HG03521 (cell line): Measurements from ENCODE around the gene TSHZ2.
"Not testable (repeated sequence)": the region's sequence is repeated elsewhere in the genome, so short reads cannot be mapped to it uniquely, and the experiment has no call there.

Source experiments
- ATAC-seq: cut with Tn5 transposase; IDR thresholded peaks from one replicate; pipeline ENCODE4 v1.9.1; 2021; ENCODE audit warnings: mild to moderate bottlenecking, moderate library complexity; ENCODE audit not compliant: unreplicated experiment

TSHZ2 gene

DNA sequence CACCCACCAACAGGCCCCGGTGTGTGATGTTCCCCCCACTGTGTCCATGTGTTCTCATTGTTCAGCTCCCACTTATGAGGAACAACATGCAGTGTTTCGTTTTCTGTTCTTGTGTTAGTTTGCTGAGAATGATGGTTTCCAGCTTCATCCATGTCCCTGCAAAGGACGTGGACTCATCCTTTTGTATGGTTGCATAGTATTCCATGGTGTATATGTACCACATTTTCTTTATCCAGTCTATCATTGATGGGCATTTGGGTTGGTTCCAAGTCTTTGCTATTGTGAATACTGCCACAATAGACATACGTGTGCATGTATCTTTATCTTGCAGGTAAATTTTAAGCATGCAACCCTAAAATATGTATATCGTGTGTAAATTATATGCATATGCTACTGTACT, 52.5 kb downstream of the TSHZ2 start:
- not testable (repeated sequence) for ATAC-seq

DNA sequence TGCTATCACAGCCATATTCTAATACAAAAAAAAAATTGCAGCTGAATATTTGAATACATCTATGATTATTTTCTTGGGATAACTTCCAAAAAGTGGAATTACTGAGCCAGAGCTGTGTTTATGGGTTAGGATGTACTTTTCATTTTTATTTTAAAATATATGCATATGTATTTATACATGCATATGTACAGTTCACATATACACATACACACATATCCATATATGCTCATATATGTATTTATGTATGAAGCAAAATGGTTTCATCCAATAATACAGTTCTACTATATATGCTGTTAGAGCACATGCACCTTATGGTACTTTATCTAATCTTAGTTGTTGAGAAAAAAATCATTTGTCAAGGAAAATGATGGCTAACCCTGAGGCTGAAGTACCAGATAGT, 54.9 kb downstream of the TSHZ2 start:
- ATAC-seq: no peak

DNA sequence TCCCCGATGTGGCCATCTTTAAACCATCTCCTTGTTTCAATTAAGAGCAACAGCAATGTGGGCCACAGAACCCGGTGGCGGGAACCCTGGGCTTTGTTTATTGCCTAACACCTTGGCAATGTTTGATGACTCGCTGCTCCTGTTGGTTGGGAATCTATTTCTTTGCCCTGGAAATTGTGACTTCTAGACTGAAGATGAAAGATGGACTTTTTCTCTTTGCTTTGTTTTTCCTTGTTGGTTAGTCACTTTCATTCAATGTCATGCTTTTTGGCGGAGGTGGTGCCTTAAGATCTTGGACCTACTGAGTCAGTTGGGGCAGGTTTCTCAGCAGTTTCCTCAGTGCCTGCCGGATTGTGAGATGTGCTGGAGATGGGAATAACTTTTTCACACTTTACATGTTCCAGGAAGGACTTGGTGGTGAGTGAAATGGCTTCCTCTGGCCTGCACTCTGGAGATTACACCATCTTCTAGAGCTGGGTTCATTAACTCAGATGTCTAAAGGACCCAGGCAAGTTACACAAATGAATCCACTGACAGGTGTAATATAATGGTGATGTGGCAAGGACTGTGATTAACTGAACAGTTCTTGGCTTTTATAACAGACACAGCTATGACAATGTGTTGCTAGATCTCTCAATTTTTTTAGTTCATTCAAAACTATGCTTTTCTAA, 56.3 kb downstream of the TSHZ2 start:
- no peak for ATAC-seq

DNA sequence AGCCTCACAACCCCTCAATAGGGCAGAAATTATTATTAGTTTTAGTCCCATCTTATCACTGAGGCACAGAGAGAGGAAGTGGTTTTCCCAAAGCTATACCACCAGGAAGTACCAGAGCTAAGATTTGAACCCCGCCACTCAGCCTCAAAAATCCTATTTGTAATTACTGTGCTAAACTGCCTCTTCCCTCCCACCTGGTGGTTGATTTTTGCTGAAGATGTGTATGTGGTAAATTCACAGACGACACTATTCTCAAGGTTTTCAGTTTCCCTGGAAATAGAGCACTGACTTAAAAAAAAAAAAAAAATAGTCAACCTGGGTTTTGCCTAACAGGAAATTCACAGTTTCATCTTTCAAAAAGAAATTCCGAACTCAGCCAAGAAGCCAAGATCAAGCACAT, 57.9 kb downstream of the TSHZ2 start:
- no peak for ATAC-seq

DNA sequence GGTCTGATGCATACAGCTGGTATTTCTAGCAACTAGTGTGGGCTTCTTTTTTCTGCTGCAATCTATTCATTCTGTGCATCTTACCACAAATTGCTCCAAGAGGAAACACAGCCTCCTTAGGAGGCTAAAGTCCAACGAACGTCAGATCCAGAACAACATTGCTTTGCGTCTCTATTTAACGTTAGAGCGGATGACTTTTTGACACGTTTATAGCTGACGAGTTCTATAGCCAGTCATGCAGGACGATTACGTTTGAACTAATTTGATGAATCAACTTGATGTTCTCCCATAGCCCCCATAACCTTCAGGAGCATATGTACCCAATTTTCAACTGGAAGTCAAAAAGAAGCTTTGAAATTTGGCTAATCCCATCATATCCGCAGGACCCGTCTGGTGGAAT, 59.9 kb downstream of the TSHZ2 start:
- ATAC-seq: no peak

DNA sequence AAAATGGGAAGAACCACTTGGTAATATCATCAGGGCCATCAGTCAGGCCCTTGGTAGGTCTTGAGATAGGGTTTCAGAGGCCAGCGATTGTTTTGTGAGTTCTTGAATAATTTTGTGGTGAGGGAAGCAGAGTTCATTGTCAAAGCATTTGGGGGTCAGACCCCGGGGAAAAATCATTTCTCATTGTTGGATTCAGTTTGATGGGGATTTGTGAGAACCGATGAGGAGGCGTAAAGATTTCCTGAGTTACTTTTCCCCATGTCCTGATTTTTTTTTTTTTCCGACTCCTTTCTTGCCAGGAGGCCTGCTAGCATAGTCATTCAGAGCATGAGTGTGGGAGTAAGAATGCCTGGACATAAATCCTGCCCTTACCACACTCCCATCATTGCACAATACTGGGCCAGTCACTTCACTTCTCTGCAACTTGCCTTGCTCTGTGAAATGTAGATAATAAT, 60.3 kb downstream of the TSHZ2 start:
- no peak for ATAC-seq

DNA sequence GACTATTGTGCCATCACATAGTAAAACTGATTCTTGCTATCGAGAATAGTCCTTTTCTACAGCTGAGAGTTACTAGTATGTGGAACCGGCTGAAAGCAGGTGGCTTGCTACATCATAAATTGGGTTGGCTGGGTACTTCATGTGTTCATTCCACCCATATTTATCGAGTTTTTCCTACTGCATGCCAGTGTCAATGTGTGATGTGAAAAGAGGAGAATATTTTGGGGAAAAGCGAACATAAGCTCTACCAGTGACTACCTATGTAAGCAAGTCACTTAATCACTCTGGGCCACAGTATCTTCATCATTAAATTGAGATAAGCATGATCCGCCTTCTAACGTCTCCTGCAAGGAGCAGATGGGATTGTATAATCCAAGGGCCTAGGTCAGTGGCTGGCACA, 61.0 kb downstream of the TSHZ2 start:
- ATAC-seq: no peak

DNA sequence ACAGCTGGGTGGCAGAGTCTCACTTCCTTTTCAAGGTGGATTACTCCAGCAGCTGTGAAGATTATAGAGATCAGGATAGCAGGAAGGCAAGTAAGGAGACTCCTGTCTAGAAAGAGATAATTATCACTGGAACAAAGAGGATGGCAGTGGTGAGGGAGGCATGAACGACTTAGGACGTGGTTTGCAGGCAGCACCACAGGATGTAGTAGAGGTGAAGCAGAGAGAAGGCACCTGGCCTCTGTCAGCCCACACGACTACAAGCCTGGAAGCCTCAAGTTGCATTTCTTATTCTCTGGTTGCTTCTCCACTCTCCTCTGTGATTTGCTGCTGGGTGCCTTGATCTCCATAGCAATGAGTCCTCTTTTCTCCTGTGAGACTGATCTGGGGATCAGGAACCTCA, 62.7 kb downstream of the TSHZ2 start:
- no peak for ATAC-seq

DNA sequence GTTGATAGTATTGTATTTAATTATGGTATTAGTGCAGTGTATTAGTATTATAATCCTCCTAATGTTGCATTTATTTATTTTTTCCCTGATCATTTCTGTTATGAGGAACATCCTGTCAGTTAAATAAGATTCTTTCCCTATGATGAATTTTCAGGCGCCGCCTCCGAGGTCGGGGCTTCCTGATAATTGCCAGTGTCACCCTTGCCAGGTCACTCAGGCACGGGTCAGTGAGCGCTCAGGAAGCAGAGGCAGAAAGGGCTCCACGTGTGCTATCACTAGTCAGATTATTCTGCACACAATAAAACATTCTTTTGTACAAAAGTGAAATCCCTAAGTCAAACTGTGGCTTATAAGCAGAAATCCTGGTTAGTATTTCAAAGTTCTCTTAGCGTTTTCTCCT, 64.8 kb downstream of the TSHZ2 start:
- no peak for ATAC-seq

DNA sequence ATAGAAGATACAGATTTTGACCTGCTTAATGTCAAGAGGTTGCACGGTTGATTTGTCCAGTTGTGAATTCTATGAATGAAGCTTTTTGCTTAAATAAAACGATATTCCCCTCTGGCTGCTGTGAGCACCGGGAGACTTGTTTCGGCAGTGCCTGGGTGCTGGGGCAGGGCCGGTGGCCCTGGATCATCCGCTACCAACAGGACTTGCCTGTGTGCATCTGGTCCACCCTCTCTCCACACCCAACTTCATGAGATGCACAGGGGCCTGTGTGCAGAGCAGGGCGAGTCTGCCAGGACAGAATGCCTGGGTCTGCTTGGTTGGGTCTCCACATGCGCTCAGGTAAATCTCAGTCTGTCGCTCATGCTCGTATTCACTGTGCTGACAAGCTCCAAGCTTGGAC, 65.5 kb downstream of the TSHZ2 start:
- ATAC-seq: no peak

DNA sequence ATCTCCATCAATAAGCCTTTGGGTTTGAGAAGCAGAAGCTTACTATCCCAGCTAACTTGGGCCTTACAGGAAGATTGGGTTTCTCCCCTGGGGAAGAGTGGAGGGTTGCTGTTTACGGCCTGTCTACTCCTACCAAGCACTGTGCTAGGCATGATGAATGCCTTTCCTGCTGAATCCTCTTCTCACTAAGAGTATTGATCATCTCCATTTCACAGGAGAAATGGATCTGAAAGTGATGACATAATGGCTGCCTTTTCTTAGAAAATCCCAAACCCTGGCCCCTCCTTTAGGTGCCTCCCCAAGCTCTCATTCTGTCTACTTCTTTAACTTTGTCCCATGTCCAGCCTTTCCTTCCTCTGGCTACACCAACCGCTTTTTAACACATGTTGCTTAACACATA, 66.1 kb downstream of the TSHZ2 start:
- ATAC-seq: no peak

DNA sequence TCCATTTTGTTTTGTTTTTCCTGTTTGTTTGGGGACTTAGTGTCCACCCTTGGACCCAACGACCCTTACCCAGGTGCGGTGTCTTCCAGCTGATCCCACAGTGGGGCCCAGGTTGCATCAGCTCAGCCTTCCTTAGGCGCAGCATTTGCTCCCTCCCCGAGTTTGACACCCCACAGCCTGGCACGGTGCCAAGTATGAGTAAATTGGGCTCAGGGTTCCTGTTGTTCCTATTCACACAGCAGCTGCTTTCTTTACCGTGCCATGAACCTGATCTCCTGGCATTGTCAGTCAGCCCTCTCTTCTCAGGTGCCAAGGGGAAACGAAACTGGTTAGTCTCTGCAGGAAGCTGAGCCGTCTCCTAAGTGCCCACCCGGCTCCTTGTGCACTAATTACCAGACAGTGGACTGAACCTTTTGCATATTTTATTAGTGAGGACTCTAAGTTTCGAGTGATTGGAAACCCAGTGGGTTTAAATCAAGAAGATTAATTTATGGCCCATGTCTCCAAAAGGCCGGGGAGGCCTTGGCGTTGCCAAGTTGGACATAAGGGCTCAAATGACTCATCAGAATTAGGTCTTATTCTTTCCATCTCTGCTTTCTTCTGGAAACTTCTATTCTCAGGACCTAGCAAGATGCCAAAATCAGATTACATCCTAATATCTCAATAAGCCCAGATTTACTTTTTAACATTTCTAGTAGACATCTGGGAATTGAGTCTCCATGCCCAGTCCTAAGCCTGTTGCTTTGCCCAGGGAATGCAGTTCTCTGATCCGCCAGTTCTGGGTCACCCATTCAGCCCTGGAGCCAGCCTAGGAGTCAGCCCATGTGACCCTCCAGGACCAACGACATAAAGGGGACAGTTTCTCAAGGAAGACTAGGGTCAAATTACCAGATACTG, 68.8 kb downstream of the TSHZ2 start:
- no peak for ATAC-seq

DNA sequence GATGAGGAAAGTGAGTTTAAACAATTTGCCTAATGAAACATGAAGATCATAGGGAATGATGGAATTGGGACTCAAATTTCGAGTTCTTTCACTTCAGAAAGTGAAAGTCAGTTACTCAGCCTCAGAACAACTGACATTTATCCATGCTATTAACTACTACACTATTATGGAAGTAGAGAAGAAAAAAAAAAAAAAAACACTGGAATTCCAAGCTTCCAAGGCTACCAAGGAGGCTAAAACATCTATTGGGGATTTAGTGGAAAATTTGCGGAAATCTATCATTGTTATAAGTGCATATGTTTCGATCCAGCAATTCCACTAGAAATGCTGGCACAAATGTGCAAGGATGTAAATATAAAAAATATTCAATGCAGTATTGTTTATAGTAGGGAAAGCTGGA, 70.4 kb downstream of the TSHZ2 start:
- ATAC-seq: no peak

DNA sequence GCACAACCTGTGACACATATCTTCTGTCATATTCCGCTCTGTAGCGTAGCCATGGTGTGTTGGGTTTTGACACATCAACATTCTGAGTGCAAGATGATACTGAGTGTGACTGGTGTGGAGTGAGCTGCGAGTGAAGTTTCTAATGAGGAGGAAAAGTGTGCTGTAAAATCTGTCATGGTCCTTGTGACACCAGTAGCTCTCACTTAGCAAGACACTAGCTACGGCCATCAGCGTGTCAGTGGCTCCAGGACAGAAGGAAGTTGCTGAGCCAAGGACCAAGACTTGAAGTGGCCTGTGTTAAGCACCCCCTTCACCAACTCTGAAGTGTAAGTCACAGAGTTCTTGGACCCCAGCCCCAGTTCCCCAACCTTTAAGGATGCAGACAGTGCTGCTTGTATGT, 72.1 kb downstream of the TSHZ2 start:
- ATAC-seq: no peak

DNA sequence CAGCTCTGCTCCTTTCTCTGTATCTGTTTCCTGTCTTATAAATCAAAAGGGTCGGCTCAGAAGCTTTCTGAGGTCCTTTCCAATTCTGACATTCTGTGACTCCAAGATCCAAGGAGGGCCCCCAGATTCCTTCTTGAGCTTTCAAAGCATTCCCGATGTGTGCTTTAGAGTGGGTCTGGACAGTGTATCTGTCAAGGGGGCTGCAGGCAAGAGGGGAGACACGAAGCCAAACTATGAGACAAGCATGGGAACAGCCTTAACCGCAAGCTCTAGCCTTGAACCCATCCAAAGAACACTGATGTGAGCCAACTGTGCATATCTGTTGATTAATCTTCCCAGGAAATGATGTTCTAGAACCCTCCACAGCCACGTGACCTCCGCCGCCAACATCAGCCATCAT, 73.8 kb downstream of the TSHZ2 start:
- ATAC-seq: no peak

DNA sequence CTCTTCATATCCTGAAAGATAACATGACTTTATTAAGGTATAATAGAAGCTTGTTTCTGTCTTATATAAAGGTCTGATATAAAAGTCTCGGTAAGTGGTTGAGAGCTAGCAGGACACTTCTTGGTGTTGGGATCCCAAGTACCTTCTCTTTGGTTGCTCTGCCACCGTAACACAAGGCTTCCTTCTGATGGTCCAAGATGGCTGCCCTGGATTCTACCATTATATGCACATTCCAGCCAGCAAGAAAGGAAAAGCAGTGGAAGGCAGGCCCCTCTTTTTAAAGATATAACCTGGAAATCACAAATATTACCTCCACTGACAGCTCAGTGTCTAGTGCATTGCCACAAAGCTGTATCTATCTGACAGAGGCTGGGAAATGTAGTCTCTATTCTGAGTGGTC, 75.0 kb downstream of the TSHZ2 start:
- ATAC-seq: no peak

DNA sequence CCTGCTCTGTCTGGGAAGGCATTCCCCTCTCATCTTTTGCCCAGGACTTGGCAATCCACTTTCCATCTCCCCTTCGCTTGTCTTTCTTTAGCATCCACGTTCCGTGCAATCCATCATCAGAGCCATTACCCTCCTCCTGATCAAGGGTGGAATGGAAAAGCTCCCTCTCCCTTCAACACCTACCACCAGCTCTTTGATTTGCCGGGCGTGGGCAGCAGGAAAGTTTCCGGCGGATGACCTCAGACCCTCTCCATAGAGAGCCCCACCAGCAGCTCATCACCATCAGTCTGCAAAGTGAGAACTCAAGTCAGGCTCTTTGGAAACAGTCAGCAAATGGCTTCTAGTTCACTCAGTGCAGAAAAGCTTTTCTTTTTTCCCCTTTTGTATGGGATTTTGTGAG, 76.2 kb downstream of the TSHZ2 start:
- no peak for ATAC-seq

DNA sequence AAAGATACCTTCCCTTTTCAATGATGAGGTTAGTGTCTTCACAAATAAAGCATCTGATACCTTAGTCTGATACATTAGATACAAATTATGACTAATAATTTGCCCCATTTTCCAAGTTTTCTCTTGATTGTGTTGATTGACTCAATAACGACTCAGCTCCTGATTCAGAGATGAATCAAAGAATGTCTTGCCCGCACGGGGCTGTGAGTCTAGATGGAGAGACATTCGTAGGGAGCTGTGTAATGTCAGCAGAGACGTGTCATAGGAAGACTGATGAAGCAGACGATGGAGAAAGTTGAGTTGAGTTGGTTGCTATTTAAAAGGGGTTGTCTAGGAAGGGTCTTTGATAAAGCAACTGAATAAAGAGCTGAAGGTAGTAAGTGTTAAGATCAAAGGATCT, 78.2 kb downstream of the TSHZ2 start:
- ATAC-seq: no peak

DNA sequence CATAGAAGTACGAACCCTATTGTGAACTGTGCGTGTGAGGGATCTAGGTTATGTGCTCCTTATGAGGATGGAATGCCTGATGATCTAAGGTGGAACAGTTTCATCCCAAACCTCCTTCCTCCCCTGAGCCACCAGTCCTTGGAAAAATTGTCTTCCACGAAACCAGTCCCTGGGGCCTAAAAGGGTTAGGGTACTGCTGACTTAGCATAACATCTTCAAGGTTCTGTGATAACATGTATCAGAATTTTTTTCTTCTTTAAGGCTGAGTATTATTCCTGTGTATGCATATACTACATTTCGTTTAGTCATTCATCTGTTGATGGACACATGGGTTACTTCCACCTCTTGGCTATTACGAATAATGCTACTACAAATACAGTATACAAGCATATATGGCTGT, 80.2 kb downstream of the TSHZ2 start:
- ATAC-seq: no peak

DNA sequence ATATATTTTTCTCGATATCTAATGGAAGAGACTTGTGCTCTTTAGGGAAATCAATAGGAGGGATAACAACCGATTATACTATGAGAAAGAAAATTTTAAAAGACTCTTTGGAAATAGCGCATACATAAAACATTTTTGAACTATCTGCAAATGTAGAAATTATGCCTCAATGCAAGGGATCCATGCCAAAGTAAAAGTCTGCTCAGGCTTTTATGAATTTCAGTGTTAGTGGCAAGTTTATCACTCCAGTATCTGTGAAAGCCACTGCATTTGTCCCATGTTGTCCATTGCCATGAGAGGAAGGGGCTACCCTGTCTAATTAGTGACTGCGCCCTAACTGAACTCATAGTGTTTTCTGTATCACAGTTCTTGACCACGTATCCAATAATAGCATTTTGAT, 81.4 kb downstream of the TSHZ2 start:
- no peak for ATAC-seq

DNA sequence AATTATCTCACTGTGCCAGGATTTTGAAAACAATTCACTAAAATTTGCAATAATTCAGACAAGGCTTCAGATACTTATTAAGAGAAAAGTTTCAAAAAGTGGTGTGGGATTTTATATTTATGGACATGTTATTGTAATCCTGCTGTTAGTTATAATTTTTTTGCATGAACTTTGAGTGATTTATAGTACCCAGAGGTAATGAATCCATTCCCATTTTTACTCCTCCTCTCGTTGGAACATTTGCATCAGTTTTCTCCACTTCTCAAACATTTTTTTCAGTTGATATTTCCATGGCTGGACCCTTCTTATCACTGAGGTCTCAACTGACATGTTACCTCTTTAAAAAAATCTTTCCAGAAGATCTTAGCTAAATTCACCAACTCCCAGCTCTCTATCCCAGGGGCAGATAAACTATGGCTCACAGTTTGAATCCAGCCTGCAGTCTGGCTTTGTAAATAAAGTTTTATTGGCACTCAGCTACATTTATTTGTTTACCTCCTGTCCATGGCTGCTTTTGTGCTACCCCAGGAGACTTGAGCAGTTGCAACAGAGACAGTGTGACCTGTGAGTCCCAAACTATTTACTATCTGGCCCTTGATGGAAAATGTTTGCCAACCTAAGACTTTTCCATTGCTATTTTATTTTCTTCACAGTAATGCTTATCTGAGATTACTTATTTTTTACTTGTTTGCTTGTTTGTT, 83.4 kb downstream of the TSHZ2 start:
- no peak for ATAC-seq

DNA sequence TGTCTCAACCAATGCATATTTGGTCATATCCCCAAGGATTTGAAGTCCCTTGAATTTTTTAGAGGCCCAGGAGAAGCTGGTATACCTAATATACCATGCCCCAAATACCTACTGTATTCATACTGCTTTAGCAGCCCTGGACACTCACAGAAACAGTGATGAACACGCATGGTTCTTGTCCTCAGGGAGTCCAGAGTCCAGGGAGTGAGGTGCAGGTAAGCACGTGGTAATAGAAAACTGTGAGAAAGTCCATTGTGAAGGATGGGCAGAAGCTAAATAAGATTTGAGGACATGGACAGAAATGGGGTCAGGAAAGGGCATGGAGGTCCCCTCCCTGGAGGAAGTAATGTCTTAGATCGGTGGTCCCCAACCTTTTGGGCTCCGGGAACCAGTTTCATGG, 85.4 kb downstream of the TSHZ2 start:
- ATAC-seq: no peak
